Activated naive CD8-positive, alpha-beta T cell treated with anti-CD3 and anti-CD28 coated beads for 36 hours (primary cell): ENCODE results near the gene MRGPRX1. TPM values are rescaled to one million over a fixed set of nuclear protein-coding genes. Genes with fewer than 3 reads are reported as not detected.
"Not testable (repeated sequence)": the region's sequence is repeated elsewhere in the genome, so short reads cannot be mapped to it uniquely, and the experiment has no call there.

ENCODE experiments used
- DNase-seq: peaks from one replicate; pipeline ENCODE4 v3.0.0; 2021
- H3K27ac Mint-ChIP-seq: one replicate; pipeline ENCODE4 v1.8.0; 2022; ENCODE audit warnings: mild to moderate bottlenecking, moderate library complexity, mixed read lengths
- H3K27me3 Mint-ChIP-seq: one replicate; pipeline ENCODE4 v1.8.0; 2022; ENCODE audit warnings: mild to moderate bottlenecking, mixed read lengths
- H3K36me3 Mint-ChIP-seq: one replicate; pipeline ENCODE4 v1.8.0; 2021; ENCODE audit warnings: mild to moderate bottlenecking, mixed read lengths
- H3K4me1 Mint-ChIP-seq: one replicate; pipeline ENCODE4 v1.8.0; 2021; ENCODE audit warnings: mixed read lengths
- H3K4me3 Mint-ChIP-seq: one replicate; pipeline ENCODE4 v1.8.0; 2022; ENCODE audit warnings: mild to moderate bottlenecking, moderate library complexity, mixed read lengths
- H3K9me3 Mint-ChIP-seq: one replicate; pipeline ENCODE4 v1.8.0; 2022; ENCODE audit warnings: mixed read lengths
- total RNA-seq, 2 experiments: library from RNA; stranded (reverse); gene quantifications; one replicate each; pipeline ENCODE4 v1.2.3, GENCODE V29; 2021

Gene MRGPRX1
- total RNA-seq, 2 experiments from 2014 or later = not detected

GRCh38 chr11:18907391-18907790, 31.8 kb downstream of the MRGPRX1 start:
- no peaks in the 10 kb centered on the region for H3K9me3 Mint-ChIP-seq
- no peak overlapping the region for H3K4me3 Mint-ChIP-seq
- no peaks in the 10 kb centered on the region for H3K36me3 Mint-ChIP-seq
- no peak for DNase-seq
- H3K4me1 Mint-ChIP-seq = no peaks in the 10 kb centered on the region
- peaks cover 13% of the 10 kb centered on the region for H3K27me3 Mint-ChIP-seq
- no peak overlapping the region for H3K27ac Mint-ChIP-seq

GRCh38 chr11:18900637-18901036, 38.6 kb downstream of the MRGPRX1 start:
- not testable (repeated sequence) for H3K36me3 Mint-ChIP-seq, H3K4me1 Mint-ChIP-seq, H3K4me3 Mint-ChIP-seq, H3K9me3 Mint-ChIP-seq, H3K27ac Mint-ChIP-seq, DNase-seq
- peaks cover 52% of the 10 kb centered on the region for H3K27me3 Mint-ChIP-seq

DNA sequence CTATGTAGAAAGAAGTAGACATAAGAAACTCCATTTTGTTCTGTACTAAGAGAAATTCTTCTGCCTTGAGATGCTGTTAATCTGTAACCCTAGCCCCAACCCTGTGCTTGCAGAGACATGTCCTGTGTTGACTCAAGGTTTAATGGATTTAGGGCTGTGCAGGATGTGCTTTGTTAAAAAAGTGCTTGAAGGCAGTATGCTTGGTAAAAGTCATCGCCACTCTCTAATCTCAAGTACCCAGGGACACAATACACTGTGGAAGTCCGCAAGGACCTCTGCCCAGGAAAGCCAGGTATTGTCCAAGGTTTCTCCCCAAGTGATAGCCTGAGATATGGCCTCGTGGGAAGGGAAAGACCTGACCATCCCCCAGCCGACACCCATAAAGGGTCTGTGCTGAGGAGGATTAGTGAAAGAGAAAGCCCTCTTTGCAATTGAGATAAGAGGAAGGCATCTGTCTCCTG, 39.0 kb downstream of the MRGPRX1 start:
- not testable (repeated sequence) for H3K36me3 Mint-ChIP-seq, H3K4me1 Mint-ChIP-seq, DNase-seq, H3K4me3 Mint-ChIP-seq, H3K27ac Mint-ChIP-seq, H3K9me3 Mint-ChIP-seq
- peaks cover 55% of the 10 kb centered on the region for H3K27me3 Mint-ChIP-seq

- peaks cover 11% of the 10 kb centered on the region for H3K9me3 Mint-ChIP-seq
- not testable (repeated sequence) for H3K4me1 Mint-ChIP-seq, H3K4me3 Mint-ChIP-seq, H3K27ac Mint-ChIP-seq, DNase-seq, H3K36me3 Mint-ChIP-seq
- H3K27me3 Mint-ChIP-seq = peaks cover 18% of the 10 kb centered on the region
Measured at GRCh38 chr11:18891712-18892111, 47.5 kb downstream of the MRGPRX1 start.

DNA sequence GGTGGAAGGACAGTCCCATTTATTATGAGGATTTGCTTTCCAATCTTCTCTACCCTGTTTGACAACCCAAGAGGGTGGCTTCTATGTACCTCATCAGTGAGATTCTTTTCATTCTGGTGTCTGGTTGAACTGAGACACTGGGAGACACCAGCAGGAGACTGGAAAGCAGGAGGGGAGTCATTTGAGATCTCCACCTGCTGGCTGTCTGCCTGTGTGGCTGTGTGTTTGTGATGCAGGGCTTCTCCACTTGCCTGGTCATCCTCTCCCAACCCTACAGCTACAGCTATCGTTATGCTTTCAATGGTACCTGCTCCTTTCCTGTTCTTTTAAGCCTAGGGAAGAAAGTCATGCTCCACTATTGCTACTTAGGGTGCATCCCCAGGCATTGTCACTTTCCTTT, 48.6 kb downstream of the MRGPRX1 start:
- Mint-ChIP-seq H3K9me3 (peaks cover 9% of the 10 kb centered on the region), H3K4me3 (no peak overlapping the region), H3K27me3 (peaks cover 9% of the 10 kb centered on the region), H3K27ac (no peak overlapping the region), H3K4me1 (no peaks in the 10 kb centered on the region), H3K36me3 (no peaks in the 10 kb centered on the region)
- DNase-seq = no peak

Other genes with a start within 250 kb of the MRGPRX1 start
- gene TMEM86A, start 240.6 kb downstream of the MRGPRX1 start, total RNA-seq = under 1 TPM; 0.25 to 0.52 TPM
- 1 to 10 TPM; 1.1 to 1.3 TPM for gene IGSF22, start 213.2 kb downstream of the MRGPRX1 start, total RNA-seq
- not detected for gene PTPN5, start 147.6 kb downstream of the MRGPRX1 start, total RNA-seq
- gene MRGPRX2, start 121.3 kb upstream of the MRGPRX1 start, total RNA-seq = under 1 TPM in 1 of 2 experiments, not detected in 1; 0.16 TPM
- 10 to 100 TPM; 16.5 to 19.3 TPM for gene ZDHHC13, start 177.8 kb upstream of the MRGPRX1 start, total RNA-seq